WTC11 (cell line): ENCODE data around the gene BMP2K. TPM values are rescaled to one million over a fixed set of nuclear protein-coding genes. Genes with fewer than 3 reads are reported as not detected.
"Not testable (repeated sequence)": the region's sequence is repeated elsewhere in the genome, so short reads cannot be mapped to it uniquely, and the experiment has no call there.

ENCODE experiments used
- ATAC-seq: fragments of 200-7000 bp; cut with Tn5 transposase; 2 replicates; pipeline ENCODE4 v1.10.0; 2021; ENCODE audit warnings: mild to moderate bottlenecking, moderate library complexity
- CTCF ChIA-PET: fragments of 300-600 bp; sonication (Branson Sonifier 250); formaldehyde crosslinking; loops from one replicate; lab custom pipeline; 2021; ENCODE audit warnings: antibody characterized with exemption; lab: Charles Lee
- POLR2A ChIA-PET: fragments of 350-600 bp; sonication (Branson Sonifier 250); formaldehyde crosslinking; loops from one replicate; lab custom pipeline; 2021; ENCODE audit warnings: antibody characterized with exemption; lab: Charles Lee
- DNase-seq: peaks from one replicate; pipeline ENCODE4 v3.0.0; 2021; ENCODE audit warnings: low spot score
- H3K27ac Mint-ChIP-seq: 2 replicates; pipeline ENCODE4 v1.8.0; 2021; ENCODE audit warnings: mixed read lengths
- H3K27me3 Mint-ChIP-seq: 2 replicates; pipeline ENCODE4 v1.8.0; 2021; ENCODE audit warnings: low read depth, mild to moderate bottlenecking, moderate library complexity, mixed read lengths
- H3K36me3 Mint-ChIP-seq: 2 replicates; pipeline ENCODE4 v1.8.0; 2021; ENCODE audit warnings: mixed read lengths
- H3K4me1 Mint-ChIP-seq: 2 replicates; pipeline ENCODE4 v1.8.0; 2022; ENCODE audit warnings: mixed read lengths
- H3K4me3 Mint-ChIP-seq: 2 replicates; pipeline ENCODE4 v1.8.0; 2021; ENCODE audit warnings: mild to moderate bottlenecking, moderate library complexity, mixed read lengths
- H3K9me3 Mint-ChIP-seq: 2 replicates; pipeline ENCODE4 v1.8.0; 2021; ENCODE audit warnings: mixed read lengths
- CREB1 ChIP-seq: sonication (generic); formaldehyde crosslinking; IDR thresholded peaks from 2 replicates; pipeline ENCODE4 v1.8.0; 2023; ENCODE audit warnings: mild to moderate bottlenecking, missing genetic modification reagents
- EMX1 ChIP-seq: fragments of 250-450 bp; sonication (Bioruptor Pico); IDR thresholded peaks from 2 replicates; pipeline ENCODE4 v1.8.0; 2021; ENCODE audit warnings: mild to moderate bottlenecking
- HMGXB4 ChIP-seq: sonication (generic); formaldehyde crosslinking; IDR thresholded peaks from 2 replicates; pipeline ENCODE4 v1.8.1; 2023; ENCODE audit warnings: mild to moderate bottlenecking, moderate library complexity, missing genetic modification reagents
- IRF2 ChIP-seq: sonication (generic); formaldehyde crosslinking; IDR thresholded peaks from 2 replicates; pipeline ENCODE4 v1.8.0; 2022; ENCODE audit warnings: low read depth, missing genetic modification reagents, borderline replicate concordance
- JAZF1 ChIP-seq: fragments of 250-450 bp; sonication (Bioruptor Pico); IDR thresholded peaks from 2 replicates; pipeline ENCODE4 v1.9.0; 2021; ENCODE audit warnings: moderate library complexity, mild to moderate bottlenecking, inconsistent platforms
- KAT7 ChIP-seq: sonication (generic); formaldehyde crosslinking; IDR thresholded peaks from 2 replicates; pipeline ENCODE4 v1.8.1; 2023; ENCODE audit warnings: missing genetic modification reagents, mild to moderate bottlenecking, borderline replicate concordance
- MXD4 ChIP-seq: fragments of 250-450 bp; sonication (Bioruptor Pico); IDR thresholded peaks from 2 replicates; pipeline ENCODE4 v1.8.0; 2021; ENCODE audit warnings: mild to moderate bottlenecking, moderate library complexity, borderline replicate concordance
- NR1H2 ChIP-seq: sonication (generic); formaldehyde crosslinking; IDR thresholded peaks from 2 replicates; pipeline ENCODE4 v1.9.0; 2021; ENCODE audit warnings: mild to moderate bottlenecking, moderate library complexity, missing genetic modification reagents
- STAT6 ChIP-seq: sonication (generic); formaldehyde crosslinking; conservative IDR thresholded peaks from 2 replicates; pipeline ENCODE4 v1.8.1; 2023; ENCODE audit warnings: mild to moderate bottlenecking, low read depth, missing genetic modification reagents, moderate library complexity
- ZBTB21 ChIP-seq: sonication (generic); formaldehyde crosslinking; IDR thresholded peaks from 2 replicates; pipeline ENCODE4 v1.8.1; 2023; ENCODE audit warnings: mild to moderate bottlenecking, missing genetic modification reagents, borderline replicate concordance
- ZNF121 ChIP-seq: sonication (generic); formaldehyde crosslinking; IDR thresholded peaks from 2 replicates; pipeline ENCODE4 v1.8.0; 2023; ENCODE audit warnings: missing genetic modification reagents
- ZNF138 ChIP-seq: sonication (generic); formaldehyde crosslinking; conservative IDR thresholded peaks from 2 replicates; pipeline ENCODE4 v1.8.1; 2022; ENCODE audit warnings: mild to moderate bottlenecking, moderate library complexity, missing genetic modification reagents
- ZNF232 ChIP-seq: sonication (generic); formaldehyde crosslinking; IDR thresholded peaks from 2 replicates; pipeline ENCODE4 v1.8.0; 2022; ENCODE audit warnings: mild to moderate bottlenecking, missing genetic modification reagents
- ZNF263 ChIP-seq: sonication (generic); formaldehyde crosslinking; IDR thresholded peaks from 2 replicates; pipeline ENCODE4 v1.8.1; 2022; ENCODE audit warnings: low read depth, mild to moderate bottlenecking, moderate library complexity, missing genetic modification reagents
- ZNF416 ChIP-seq: fragments of 250-450 bp; sonication (Bioruptor Pico); IDR thresholded peaks from 2 replicates; pipeline ENCODE4 v1.9.0; 2021; ENCODE audit warnings: mild to moderate bottlenecking, inconsistent platforms
- ZNF512 ChIP-seq: sonication (generic); formaldehyde crosslinking; IDR thresholded peaks from 2 replicates; pipeline ENCODE4 v1.8.1; 2022; ENCODE audit warnings: missing genetic modification reagents, borderline replicate concordance
- ZNF671 ChIP-seq: fragments of 250-450 bp; sonication (Bioruptor Pico); IDR thresholded peaks from 2 replicates; pipeline ENCODE4 v1.8.0; 2021; ENCODE audit warnings: mild to moderate bottlenecking
- total RNA-seq: library from RNA; stranded (reverse); gene quantifications from 3 replicates; pipeline ENCODE4 v1.2.3, GENCODE V29; 2021
- TF ChIP-seq, protein P1 (sequence below): fragments of 250-450 bp; sonication (Bioruptor Pico); IDR thresholded peaks from 2 replicates; pipeline ENCODE4 v2.1.2; 2022; ENCODE audit warnings: mild to moderate bottlenecking, moderate library complexity
- TF ChIP-seq, protein P2 (sequence below): sonication (generic); formaldehyde crosslinking; IDR thresholded peaks from 2 replicates; pipeline ENCODE4 v1.8.1; 2023; ENCODE audit warnings: mild to moderate bottlenecking, missing genetic modification reagents, moderate library complexity
- TF ChIP-seq, protein P3 (sequence below): sonication (generic); formaldehyde crosslinking; IDR thresholded peaks from 2 replicates; pipeline ENCODE4 v1.8.1; 2023; ENCODE audit warnings: mild to moderate bottlenecking, missing genetic modification reagents
- TF ChIP-seq, protein P4 (sequence below): sonication (generic); formaldehyde crosslinking; IDR thresholded peaks from 2 replicates; pipeline ENCODE4 v1.8.0; 2022; ENCODE audit warnings: mild to moderate bottlenecking, missing genetic modification reagents
- TF ChIP-seq, protein P5 (sequence below): fragments of 250-450 bp; sonication (Bioruptor Pico); IDR thresholded peaks from 2 replicates; pipeline ENCODE4 v1.9.0; 2021; ENCODE audit warnings: moderate library complexity, mild to moderate bottlenecking, inconsistent platforms, borderline replicate concordance

The BMP2K gene
- total RNA-seq, 1 experiment from 2014 or later = 19.9 TPM

DNA sequence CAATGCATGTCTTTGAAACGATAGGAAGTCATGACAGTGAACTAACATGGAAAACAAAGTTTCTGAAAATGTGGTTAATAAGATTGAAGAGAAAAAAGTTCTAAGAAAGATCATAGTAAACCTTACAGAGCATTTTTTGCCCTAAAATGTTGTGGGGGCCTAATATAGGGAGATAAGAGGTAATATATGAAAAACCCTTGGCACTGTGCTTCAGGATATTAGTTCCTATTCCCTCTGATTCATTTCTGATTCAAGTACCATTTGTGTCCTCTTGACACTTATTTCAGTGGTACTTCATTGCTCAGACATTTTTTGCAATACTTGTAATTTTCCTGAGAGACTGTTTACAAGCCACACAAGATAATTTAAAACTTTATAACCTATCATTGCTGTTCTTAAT lies 128.0 kb downstream of the BMP2K start (continued):
- TF ChIP-seq ZNF416 (no peak), ZNF512 (CRISPR knock-in tag) (no peak), ZBTB21 (no peak)
- TF ChIP-seq, protein P1, sequence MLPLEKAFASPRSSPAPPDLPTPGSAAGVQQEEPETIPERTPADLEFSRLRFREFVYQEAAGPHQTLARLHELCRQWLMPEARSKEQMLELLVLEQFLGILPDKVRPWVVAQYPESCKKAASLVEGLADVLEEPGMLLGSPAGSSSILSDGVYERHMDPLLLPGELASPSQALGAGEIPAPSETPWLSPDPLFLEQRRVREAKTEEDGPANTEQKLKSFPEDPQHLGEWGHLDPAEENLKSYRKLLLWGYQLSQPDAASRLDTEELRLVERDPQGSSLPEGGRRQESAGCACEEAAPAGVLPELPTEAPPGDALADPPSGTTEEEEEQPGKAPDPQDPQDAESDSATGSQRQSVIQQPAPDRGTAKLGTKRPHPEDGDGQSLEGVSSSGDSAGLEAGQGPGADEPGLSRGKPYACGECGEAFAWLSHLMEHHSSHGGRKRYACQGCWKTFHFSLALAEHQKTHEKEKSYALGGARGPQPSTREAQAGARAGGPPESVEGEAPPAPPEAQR = no peak
- TF ChIP-seq, all 79 proteins: peak for 0

DNA sequence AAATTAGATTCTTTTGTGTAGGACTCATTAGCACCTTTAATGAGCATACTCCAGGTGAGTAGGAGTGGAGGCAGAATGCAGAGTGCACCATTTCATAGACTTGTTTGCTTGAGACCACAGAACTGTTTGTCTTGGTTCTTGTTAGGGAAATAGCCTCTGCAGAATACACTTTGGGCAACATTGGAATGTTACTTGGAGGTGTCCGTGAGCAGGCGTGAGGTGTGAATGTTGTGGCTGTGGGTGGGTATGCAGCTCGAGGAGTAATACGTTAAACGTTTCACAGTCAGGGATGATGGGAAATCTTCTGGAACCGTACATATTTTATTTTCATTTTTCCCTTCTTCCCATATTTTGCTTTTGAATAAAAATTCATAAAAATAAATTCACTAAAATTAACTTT lies 131.5 kb downstream of the BMP2K start:
- TF ChIP-seq ZNF263 = no peak
- no peak for TF ChIP-seq JAZF1 (CRISPR knock-in tag)
- TF ChIP-seq ZNF138 (CRISPR knock-in tag) = no peak
- TF ChIP-seq, protein P2, sequence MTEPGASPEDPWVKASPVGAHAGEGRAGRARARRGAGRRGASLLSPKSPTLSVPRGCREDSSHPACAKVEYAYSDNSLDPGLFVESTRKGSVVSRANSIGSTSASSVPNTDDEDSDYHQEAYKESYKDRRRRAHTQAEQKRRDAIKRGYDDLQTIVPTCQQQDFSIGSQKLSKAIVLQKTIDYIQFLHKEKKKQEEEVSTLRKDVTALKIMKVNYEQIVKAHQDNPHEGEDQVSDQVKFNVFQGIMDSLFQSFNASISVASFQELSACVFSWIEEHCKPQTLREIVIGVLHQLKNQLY = no peak
- TF ChIP-seq, protein P3, sequence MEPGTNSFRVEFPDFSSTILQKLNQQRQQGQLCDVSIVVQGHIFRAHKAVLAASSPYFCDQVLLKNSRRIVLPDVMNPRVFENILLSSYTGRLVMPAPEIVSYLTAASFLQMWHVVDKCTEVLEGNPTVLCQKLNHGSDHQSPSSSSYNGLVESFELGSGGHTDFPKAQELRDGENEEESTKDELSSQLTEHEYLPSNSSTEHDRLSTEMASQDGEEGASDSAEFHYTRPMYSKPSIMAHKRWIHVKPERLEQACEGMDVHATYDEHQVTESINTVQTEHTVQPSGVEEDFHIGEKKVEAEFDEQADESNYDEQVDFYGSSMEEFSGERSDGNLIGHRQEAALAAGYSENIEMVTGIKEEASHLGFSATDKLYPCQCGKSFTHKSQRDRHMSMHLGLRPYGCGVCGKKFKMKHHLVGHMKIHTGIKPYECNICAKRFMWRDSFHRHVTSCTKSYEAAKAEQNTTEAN (CRISPR knock-in tag) = no peak
- no peak for TF ChIP-seq ZNF416
- TF ChIP-seq, protein P4, sequence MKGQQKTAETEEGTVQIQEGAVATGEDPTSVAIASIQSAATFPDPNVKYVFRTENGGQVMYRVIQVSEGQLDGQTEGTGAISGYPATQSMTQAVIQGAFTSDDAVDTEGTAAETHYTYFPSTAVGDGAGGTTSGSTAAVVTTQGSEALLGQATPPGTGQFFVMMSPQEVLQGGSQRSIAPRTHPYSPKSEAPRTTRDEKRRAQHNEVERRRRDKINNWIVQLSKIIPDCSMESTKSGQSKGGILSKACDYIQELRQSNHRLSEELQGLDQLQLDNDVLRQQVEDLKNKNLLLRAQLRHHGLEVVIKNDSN (CRISPR knock-in tag) = no peak
- TF ChIP-seq MXD4 (CRISPR knock-in tag) = no peak
- TF ChIP-seq HMGXB4 (CRISPR knock-in tag) = no peak
- TF ChIP-seq, protein P5, sequence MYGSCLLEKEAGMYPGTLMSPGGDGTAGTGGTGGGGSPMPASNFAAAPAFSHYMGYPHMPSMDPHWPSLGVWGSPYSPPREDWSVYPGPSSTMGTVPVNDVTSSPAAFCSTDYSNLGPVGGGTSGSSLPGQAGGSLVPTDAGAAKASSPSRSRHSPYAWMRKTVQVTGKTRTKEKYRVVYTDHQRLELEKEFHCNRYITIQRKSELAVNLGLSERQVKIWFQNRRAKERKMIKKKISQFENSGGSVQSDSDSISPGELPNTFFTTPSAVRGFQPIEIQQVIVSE = no peak
- no peak for TF ChIP-seq ZNF121 (CRISPR knock-in tag)
- no peak for TF ChIP-seq NR1H2
- no peak for TF ChIP-seq KAT7 (CRISPR knock-in tag)
- TF ChIP-seq ZNF671 = no peak
- TF ChIP-seq EMX1 (CRISPR knock-in tag) = no peak
- no peak for TF ChIP-seq STAT6 (CRISPR knock-in tag)
- no peak for TF ChIP-seq CREB1 (CRISPR knock-in tag)
- TF ChIP-seq IRF2 (CRISPR knock-in tag) = no peak
- TF ChIP-seq ZNF232 (CRISPR knock-in tag) = no peak
- peaks cover 5% of the 10 kb centered on the region; the same call in 1 of the 2 replicates for H3K36me3 Mint-ChIP-seq
- no peaks in the 10 kb centered on the region for H3K9me3 Mint-ChIP-seq
- no peaks in the 10 kb centered on the region for H3K27me3 Mint-ChIP-seq
- H3K4me3 Mint-ChIP-seq = no peak overlapping the region
- no peak overlapping the region for H3K27ac Mint-ChIP-seq
- ChIA-PET POLR2A (no interaction called here), CTCF (no interaction called here)
- no peak for ATAC-seq
- H3K4me1 Mint-ChIP-seq = no peaks in the 10 kb centered on the region
- DNase-seq = no peak

GRCh38 chr4:78908974-78909373 lies 132.8 kb downstream of the BMP2K start:
- H3K27me3 Mint-ChIP-seq, H3K4me3 Mint-ChIP-seq, DNase-seq, POLR2A ChIA-PET, ATAC-seq, CTCF ChIA-PET, H3K36me3 Mint-ChIP-seq, H3K9me3 Mint-ChIP-seq, H3K27ac Mint-ChIP-seq, H3K4me1 Mint-ChIP-seq: not testable (repeated sequence)
